ENCODE results near the gene PLXDC1. TPM values are rescaled to one million over a fixed set of nuclear protein-coding genes. Genes with fewer than 3 reads are reported as not detected.
"Not testable (repeated sequence)": the region's sequence is repeated elsewhere in the genome, so short reads cannot be mapped to it uniquely, and the experiment has no call there.

The PLXDC1 gene
- total RNA-seq, 1 experiment from 2014 or later, result 1.5 TPM

DNA sequence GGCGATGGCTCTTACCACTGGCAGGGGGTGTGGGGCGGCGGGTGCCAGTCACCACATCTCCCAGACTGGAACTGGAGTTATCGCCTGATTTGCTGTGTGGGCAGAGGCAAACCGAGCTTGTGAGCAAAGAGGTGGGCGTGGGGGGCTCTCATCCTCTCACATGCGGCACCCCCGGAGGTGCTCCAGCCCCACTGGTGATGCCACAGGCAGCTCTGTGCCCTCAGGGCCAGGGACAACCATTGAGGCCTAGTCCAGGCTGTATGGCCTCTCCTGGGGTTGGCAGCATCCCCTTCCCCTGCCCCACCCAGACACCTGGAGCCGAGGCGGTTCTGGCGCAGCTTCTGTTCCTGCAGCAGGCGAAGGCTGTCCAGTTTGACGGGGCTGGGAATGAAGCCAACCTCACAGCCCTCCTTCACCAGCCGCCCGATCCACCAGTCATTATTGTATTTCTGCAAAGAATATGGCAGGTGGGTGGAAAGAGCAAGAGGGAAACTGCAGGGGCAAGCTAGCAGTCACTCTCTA, 35.1 kb upstream of the PLXDC1 start:
- DNase-seq (ENCODE audit: low spot score), result no peak
- in situ Hi-C loops (cut with HindIII; ENCODE audit: low sequenced_read_pairs), result loop anchor here (25.0 kb wide), 1 partner anchor 124 kb away; no protein-coding TSS in a partner anchor

GRCh38 chr17:39183720-39184119, 32.3 kb upstream of the PLXDC1 start:
- no peak for DNase-seq (ENCODE audit: low spot score)
- in situ Hi-C loops (cut with HindIII; ENCODE audit: low sequenced_read_pairs), result loop anchor here (25.0 kb wide), 1 partner anchor 121 kb away; no protein-coding TSS in a partner anchor

GRCh38 chr17:39183045-39183444, 31.6 kb upstream of the PLXDC1 start:
- in situ Hi-C loops (cut with HindIII; ENCODE audit: low sequenced_read_pairs), result loop anchor here (25.0 kb wide), 1 partner anchor 121 kb away; no protein-coding TSS in a partner anchor

GRCh38 chr17:39181303-39181702, 29.9 kb upstream of the PLXDC1 start:
- in situ Hi-C loops (cut with HindIII; ENCODE audit: low sequenced_read_pairs), result loop anchor here (25.0 kb wide), 1 partner anchor 119 kb away; no protein-coding TSS in a partner anchor
- no peak for DNase-seq (ENCODE audit: low spot score)

More at GRCh38 chr17:39183045-39183444, 31.6 kb upstream of the PLXDC1 start:
- DNase-seq (ENCODE audit: low spot score), result no peak

GRCh38 chr17:39178536-39178935, 27.1 kb upstream of the PLXDC1 start:
- in situ Hi-C loops (cut with HindIII; ENCODE audit: low sequenced_read_pairs), result loop anchor here (25.0 kb wide), 1 partner anchor 116 kb away; no protein-coding TSS in a partner anchor
- DNase-seq (ENCODE audit: low spot score), result no peak

DNA sequence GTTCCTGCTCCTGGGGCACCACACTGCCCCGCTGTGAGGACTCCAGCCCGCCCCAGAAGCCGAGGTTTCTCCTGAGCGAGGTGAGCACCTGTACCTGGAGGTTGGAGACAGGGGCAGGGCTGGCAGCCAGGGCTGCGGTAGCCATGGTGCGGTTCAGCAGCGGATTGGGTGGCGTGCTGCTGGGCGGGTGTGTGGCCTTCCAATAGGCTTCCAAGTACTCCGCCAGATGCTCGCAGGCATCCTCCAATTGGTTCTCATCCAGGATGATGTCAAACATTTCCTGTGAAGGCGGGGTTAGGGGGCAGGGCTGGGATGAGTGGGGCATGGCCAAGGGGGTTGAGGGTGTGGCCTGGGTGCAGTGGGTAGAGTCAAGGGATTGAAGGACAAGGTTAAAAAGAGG, 25.8 kb upstream of the PLXDC1 start:
- in situ Hi-C loops (cut with HindIII; ENCODE audit: low sequenced_read_pairs), result loop anchor here (25.0 kb wide), 1 partner anchor 115 kb away; no protein-coding TSS in a partner anchor
- peak; percentile 33 for DNase-seq (ENCODE audit: low spot score)

- DNase-seq (ENCODE audit: low spot score), result no peak
- in situ Hi-C loops (cut with HindIII; ENCODE audit: low sequenced_read_pairs), result loop anchor here (25.0 kb wide), 1 partner anchor 113 kb away; no protein-coding TSS in a partner anchor
Measured at GRCh38 chr17:39175695-39176093, 24.3 kb upstream of the PLXDC1 start.

- DNase-seq (ENCODE audit: low spot score), result peak; percentile 73
- in situ Hi-C loops (cut with HindIII; ENCODE audit: low sequenced_read_pairs), result loop anchor here (25.0 kb wide), 1 partner anchor 113 kb away; no protein-coding TSS in a partner anchor
Measured at GRCh38 chr17:39174920-39175694, 23.7 kb upstream of the PLXDC1 start.

DNA sequence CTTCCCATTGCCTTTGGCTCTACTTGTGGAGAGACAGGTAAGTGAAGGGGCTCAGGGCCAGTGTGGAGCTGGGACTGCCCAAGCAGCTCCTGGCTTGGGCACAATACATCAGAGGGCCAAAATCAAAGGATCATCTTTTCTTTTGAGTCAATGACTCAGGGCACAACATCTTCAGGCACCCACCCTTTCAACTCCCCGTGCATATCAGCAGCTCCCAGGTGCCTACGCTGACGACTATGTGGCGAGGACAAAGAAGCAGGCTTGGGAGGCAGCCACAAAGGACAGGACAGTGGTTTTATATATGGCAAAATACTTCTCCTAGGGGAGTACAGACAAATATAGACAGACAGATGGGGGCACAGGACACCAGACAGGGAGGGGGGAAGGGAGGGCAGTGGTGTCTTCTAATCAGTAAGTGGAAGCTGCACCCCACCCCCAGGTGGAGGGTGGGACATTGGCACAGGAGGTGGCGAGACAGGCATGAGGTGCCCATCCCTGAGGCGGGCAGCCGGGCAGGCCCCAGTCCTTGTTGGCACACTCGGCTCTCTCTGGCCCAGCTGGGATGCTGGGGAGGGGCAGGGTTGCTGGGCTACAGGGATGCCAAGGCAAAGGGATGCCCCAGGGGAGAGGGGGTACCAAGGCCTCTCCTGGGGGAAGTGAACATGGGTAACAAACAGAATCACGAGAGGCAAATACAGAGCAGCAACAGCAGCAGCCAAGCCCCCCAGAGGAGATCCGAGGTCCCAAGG, 22.3 kb upstream of the PLXDC1 start:
- in situ Hi-C loops (cut with HindIII; ENCODE audit: low sequenced_read_pairs), result no loop called here
- DNase-seq (ENCODE audit: low spot score), result no peak

- in situ Hi-C loops (cut with HindIII; ENCODE audit: low sequenced_read_pairs), result no loop called here
- DNase-seq (ENCODE audit: low spot score), result no peak
Measured at GRCh38 chr17:39173080-39173479, 21.6 kb upstream of the PLXDC1 start.

DNA sequence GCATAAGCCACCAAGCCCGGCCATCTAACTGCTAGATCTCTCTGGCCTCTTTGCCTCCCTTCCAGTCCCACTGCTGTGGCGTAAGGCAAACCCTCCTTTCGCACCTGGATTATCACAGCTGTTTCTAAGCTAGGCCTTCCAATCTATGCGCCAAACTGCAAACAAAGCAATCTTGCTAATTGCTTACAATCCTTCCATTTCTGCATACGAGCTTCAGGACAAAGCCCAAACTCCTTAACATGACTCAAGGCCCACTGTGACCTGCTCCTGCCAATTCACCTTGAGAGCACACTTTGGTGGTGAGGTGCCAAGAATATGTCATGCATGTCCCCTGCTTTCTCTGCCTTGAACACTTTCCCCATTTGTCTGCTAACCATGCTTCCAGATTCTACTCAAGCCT, 20.5 kb upstream of the PLXDC1 start:
- in situ Hi-C loops (cut with HindIII; ENCODE audit: low sequenced_read_pairs), result no loop called here
- no peak for DNase-seq (ENCODE audit: low spot score)

DNA sequence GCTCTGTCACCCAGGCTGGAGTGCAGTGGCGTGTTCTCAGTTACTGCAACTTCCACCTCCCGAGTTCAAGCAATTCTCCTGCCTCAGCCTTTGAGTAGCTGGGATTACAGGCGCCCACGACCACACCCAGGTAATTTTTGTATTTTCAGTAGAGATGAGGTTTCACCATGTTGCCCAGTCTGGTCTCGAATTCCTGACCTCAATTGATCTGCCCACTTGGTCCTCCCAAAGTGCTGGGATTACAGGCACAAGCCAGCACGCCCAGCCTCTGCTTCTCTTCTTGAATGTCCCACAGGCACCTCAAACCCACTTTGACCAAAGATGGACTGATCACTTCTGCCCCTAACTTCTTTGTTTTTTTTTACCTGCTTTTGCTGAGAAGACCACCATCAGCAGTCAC, 19.1 kb upstream of the PLXDC1 start:
- in situ Hi-C loops (cut with HindIII; ENCODE audit: low sequenced_read_pairs), result no loop called here
- DNase-seq (ENCODE audit: low spot score), result no peak

DNA sequence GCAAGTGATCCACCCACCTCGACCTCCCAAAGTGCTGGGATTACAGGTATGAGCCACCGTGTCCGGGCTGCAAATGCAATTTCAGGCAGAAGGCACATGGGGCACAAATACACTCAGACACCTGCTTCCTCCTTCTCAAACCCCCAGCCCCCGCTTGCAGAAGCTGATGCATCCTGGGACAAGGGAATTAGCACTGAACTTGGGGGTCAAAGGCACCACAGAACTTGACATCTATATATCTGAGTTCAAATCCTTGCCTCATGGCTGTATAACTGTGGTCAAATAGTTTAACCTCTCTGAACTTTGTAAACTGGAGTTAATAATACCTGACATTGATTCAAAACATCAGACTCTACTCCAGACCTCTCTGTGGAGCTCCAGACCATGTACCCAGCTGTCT, 18.7 kb upstream of the PLXDC1 start:
- in situ Hi-C loops (cut with HindIII; ENCODE audit: low sequenced_read_pairs), result no loop called here

GRCh38 chr17:39169518-39169917, 18.1 kb upstream of the PLXDC1 start:
- in situ Hi-C loops (cut with HindIII; ENCODE audit: low sequenced_read_pairs), result no loop called here
- DNase-seq (ENCODE audit: low spot score), result no peak

More for the DNA sequence above, 18.7 kb upstream of the PLXDC1 start:
- no peak for DNase-seq (ENCODE audit: low spot score)

DNA sequence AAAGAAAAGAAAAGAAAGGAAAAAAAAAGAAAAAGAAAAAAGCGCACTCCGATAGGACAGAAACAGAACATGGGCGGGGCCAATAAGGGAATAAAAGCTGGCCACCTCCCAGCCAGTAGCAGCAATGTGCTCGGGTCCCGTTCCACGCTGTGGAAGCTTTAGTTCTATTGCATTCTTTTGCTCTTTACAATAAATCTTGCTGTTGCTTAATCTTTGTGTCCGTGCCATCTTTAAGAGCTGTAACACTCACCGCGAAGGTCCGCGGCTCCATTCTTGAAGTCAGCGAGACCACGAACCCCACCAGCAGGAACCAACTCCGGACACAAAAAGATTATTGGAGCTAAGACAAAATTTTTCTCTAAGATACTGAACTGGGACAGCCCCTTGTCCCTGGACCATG, 17.7 kb upstream of the PLXDC1 start:
- DNase-seq (ENCODE audit: low spot score), result no peak
- in situ Hi-C loops (cut with HindIII; ENCODE audit: low sequenced_read_pairs), result no loop called here

DNA sequence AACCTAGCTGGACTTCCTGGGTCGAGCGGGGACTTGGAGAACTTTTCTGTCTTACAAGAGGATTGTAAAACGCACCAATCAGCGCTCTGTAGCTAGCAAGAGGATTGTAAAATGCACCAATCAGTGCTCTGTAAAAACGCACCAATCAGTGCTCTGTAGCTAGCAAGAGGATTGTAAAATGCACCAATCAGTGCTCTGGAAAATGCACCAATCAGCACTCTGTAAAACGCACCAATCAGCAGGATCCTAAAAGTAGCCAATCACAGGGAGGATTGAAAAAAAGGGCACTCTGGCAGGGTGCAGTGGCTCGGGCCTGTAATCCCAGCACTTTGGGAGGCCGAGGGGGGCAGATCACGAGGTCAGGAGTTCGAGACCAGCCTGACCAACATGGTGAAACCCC, 17.1 kb upstream of the PLXDC1 start:
- DNase-seq (ENCODE audit: low spot score); in situ Hi-C loops (cut with HindIII; ENCODE audit: low sequenced_read_pairs): not testable (repeated sequence)

DNA sequence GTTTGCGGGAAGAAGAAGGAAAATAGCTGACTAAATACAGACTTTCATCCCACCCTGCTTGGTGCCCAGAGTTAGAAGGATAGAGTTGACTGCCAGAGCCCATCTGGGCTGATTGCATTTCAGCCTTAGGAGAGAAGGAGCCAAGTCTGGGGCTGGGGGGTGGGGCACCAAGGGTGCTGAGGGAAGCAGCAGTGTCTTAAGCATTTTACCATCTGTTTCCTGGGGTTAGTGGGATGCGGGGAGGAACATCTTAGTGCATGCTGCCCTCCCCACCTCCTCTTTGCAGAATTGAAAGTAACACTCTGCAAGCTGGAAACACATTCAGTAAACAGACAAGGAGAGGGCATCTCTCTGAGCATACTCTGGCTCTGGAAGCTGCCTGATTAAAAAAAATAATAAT, 16.0 kb upstream of the PLXDC1 start:
- DNase-seq (ENCODE audit: low spot score), result no peak
- in situ Hi-C loops (cut with HindIII; ENCODE audit: low sequenced_read_pairs), result no loop called here

DNA sequence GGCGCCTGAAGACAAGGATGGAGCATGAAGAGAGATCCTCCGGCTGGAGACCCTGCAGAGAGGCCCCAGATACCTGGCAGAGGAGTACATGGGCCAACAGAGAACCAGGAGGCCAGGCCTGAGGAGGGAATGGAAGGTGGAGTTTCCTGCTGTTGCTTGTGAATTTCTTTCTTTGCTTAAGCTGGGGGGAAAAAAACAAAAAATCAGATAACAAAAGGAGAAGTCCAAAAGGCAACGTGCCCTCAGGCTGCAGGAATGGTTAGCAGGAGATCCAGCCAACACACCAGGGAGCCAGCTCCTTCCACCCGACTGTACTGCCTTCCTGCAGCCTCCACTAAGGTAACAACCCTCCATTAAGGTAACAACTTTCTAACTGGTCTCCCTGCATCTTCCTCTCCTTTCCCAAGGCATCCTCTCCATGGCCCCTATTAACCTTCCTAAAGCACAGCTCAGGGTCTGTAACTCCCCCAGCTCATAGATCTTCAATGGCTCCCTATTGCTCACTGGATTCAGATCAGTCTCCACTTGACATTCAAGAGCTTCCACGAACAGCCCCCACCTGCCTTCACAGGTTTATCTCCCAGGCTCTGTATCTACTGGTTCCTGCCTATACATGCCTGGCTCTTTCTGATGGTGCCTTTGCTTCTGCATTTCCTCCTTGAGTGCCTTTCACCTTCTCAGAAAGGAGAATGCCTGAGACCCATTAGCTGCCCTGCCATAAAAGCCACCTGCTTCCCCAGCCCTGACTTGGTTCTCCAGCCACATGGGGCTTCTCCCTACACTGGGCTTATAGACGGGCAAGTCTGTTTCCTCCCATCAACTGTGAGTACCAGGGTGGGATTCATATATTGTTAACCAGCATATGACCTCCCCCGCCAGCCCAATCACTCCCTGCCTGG, 15.2 kb upstream of the PLXDC1 start:
- in situ Hi-C loops (cut with HindIII; ENCODE audit: low sequenced_read_pairs), result no loop called here
- DNase-seq (ENCODE audit: low spot score), result no peak

DNA sequence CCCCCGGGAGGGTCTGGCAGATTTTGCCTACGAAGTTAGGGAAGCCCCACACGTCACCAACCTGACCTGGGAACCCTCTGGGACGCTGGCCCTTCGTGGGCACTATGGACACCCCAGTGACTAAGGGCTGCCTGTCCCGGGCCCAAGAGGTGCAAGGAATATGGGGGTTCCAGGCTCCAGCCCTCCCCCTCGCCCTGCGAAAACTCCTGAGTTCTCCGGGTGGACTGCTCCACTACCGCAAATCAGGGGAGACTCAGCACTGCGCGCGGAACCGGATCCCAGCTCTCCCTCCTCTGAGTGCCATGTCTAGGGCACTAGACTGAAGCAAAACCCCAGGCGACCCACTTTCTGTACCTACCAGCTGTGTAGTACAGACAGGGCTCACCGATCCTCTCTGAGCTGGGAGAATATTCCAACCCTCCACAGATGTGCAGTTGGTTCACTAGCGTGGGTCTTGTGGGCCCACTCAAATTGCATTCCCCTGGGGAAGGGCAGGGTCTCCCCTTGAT, 14.5 kb upstream of the PLXDC1 start, which contains the start of gene ARL5C:
Gene ARL5C, minus strand, starts transcription at position 321 of the 509 bp plus-strand sequence. CDS start 401 bp downstream, outside the sequence.
- in situ Hi-C loops (cut with HindIII; ENCODE audit: low sequenced_read_pairs), result no loop called here

More for the DNA sequence above, 14.5 kb upstream of the PLXDC1 start, which contains the start of gene ARL5C:
- DNase-seq (ENCODE audit: low spot score), result no peak

Data from G401 (cell line).